OCI-LY3 (cell line): ENCODE data around the gene AMBN.

Experiments used
- EZH2phosphoT487 ChIP-seq: fragments of 200-600 bp; shearing (Covaris generic); IDR thresholded peaks from 2 replicates; pipeline ENCODE4 v1.6.1; 2018; ENCODE audit warnings: antibody characterized with exemption, mixed run types, low read depth
- TF ChIP-seq, protein P1 (sequence below): fragments of 200-600, 300-600 bp; sonication (generic); IDR thresholded peaks from 2 replicates; pipeline ENCODE4 v1.5.1; 2014; ENCODE audit warnings: antibody characterized with exemption, low read length, low read depth

GRCh38 chr4:70564033-70564432 lies 28.0 kb upstream of the AMBN start:
- no peak for TF ChIP-seq EZH2phosphoT487
- TF ChIP-seq, protein P1, sequence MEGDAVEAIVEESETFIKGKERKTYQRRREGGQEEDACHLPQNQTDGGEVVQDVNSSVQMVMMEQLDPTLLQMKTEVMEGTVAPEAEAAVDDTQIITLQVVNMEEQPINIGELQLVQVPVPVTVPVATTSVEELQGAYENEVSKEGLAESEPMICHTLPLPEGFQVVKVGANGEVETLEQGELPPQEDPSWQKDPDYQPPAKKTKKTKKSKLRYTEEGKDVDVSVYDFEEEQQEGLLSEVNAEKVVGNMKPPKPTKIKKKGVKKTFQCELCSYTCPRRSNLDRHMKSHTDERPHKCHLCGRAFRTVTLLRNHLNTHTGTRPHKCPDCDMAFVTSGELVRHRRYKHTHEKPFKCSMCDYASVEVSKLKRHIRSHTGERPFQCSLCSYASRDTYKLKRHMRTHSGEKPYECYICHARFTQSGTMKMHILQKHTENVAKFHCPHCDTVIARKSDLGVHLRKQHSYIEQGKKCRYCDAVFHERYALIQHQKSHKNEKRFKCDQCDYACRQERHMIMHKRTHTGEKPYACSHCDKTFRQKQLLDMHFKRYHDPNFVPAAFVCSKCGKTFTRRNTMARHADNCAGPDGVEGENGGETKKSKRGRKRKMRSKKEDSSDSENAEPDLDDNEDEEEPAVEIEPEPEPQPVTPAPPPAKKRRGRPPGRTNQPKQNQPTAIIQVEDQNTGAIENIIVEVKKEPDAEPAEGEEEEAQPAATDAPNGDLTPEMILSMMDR = no peak
